Measurements from ENCODE around the gene SELL. TPM values are rescaled to one million over a fixed set of nuclear protein-coding genes. Genes with fewer than 3 reads are reported as not detected.

SELL gene
- total RNA-seq, 4 donors from 2014 or later, result 0.75 to 2.7 (median 1.7) TPM

GRCh38 chr1:169680377-169681019 lies 30.9 kb downstream of the SELL start:
- TF ChIP-seq, protein P1, sequence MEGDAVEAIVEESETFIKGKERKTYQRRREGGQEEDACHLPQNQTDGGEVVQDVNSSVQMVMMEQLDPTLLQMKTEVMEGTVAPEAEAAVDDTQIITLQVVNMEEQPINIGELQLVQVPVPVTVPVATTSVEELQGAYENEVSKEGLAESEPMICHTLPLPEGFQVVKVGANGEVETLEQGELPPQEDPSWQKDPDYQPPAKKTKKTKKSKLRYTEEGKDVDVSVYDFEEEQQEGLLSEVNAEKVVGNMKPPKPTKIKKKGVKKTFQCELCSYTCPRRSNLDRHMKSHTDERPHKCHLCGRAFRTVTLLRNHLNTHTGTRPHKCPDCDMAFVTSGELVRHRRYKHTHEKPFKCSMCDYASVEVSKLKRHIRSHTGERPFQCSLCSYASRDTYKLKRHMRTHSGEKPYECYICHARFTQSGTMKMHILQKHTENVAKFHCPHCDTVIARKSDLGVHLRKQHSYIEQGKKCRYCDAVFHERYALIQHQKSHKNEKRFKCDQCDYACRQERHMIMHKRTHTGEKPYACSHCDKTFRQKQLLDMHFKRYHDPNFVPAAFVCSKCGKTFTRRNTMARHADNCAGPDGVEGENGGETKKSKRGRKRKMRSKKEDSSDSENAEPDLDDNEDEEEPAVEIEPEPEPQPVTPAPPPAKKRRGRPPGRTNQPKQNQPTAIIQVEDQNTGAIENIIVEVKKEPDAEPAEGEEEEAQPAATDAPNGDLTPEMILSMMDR (IDR thresholded peaks at IDR 0.05; ENCODE audit: low read depth), result no peak

GRCh38 chr1:169679692-169680091 lies 31.7 kb downstream of the SELL start:
- TF ChIP-seq, protein P1 (IDR thresholded peaks at IDR 0.05; ENCODE audit: low read depth), result no peak

- TF ChIP-seq, protein P1 (IDR thresholded peaks at IDR 0.05; ENCODE audit: low read depth), result no peak
These were observed 35.4 kb downstream of the SELL start for GRCh38 chr1:169676001-169676400.

DNA sequence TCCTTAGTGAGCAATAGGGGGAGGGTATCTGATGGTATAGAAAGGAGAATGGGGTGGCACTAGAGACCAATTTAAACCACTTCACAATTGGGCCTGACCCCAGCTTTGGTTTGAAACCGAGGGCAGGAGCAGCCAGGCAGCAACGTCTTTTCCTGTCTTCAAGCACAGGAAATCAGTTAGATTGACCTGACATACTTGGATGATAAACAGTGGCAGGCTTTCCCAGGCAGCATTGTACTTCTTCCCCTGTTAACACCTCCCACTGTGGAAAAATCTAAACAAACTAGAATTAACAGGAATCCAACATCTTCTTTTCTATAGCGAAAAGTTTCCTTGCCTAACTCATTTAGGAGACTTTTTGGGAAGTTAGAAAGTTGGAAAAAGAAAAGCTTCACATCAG lies 40.6 kb downstream of the SELL start:
- TF ChIP-seq, protein P1 (IDR thresholded peaks at IDR 0.05; ENCODE audit: low read depth), result no peak

- TF ChIP-seq, protein P1 (IDR thresholded peaks at IDR 0.05; ENCODE audit: low read depth), result no peak
These were observed 57.5 kb downstream of the SELL start for GRCh38 chr1:169653873-169654272.

- TF ChIP-seq, protein P1 (IDR thresholded peaks at IDR 0.05; ENCODE audit: low read depth), result no peak
These were observed 60.4 kb downstream of the SELL start for GRCh38 chr1:169651035-169651434.

DNA sequence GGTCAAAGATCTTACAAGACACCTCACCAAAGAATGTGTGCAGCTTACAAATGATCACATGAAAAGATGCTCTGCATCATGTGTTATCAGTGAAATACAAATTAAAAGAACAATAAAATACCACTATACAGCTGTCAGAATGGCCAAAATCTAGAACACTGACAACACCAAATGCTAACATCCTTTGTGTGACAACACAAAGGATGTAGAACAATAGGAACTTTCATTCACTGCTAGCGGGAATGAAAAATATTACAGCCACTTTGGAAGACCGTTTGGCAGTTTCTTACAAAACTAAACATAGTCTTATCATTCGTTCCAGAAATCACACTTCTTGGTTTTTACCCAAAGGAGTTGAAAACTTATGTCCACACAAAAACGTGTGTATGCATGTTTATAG lies 60.9 kb downstream of the SELL start:
- TF ChIP-seq, protein P1 (IDR thresholded peaks at IDR 0.05; ENCODE audit: low read depth), result no peak
